HG03139 (cell line): ENCODE data around the gene UPF2.
"Not testable (repeated sequence)": the region's sequence is repeated elsewhere in the genome, so short reads cannot be mapped to it uniquely, and the experiment has no call there.

Source experiments
- ATAC-seq: cut with Tn5 transposase; IDR thresholded peaks from one replicate; pipeline ENCODE4 v1.9.1; 2021; ENCODE audit not compliant: unreplicated experiment

UPF2 gene, protein sequence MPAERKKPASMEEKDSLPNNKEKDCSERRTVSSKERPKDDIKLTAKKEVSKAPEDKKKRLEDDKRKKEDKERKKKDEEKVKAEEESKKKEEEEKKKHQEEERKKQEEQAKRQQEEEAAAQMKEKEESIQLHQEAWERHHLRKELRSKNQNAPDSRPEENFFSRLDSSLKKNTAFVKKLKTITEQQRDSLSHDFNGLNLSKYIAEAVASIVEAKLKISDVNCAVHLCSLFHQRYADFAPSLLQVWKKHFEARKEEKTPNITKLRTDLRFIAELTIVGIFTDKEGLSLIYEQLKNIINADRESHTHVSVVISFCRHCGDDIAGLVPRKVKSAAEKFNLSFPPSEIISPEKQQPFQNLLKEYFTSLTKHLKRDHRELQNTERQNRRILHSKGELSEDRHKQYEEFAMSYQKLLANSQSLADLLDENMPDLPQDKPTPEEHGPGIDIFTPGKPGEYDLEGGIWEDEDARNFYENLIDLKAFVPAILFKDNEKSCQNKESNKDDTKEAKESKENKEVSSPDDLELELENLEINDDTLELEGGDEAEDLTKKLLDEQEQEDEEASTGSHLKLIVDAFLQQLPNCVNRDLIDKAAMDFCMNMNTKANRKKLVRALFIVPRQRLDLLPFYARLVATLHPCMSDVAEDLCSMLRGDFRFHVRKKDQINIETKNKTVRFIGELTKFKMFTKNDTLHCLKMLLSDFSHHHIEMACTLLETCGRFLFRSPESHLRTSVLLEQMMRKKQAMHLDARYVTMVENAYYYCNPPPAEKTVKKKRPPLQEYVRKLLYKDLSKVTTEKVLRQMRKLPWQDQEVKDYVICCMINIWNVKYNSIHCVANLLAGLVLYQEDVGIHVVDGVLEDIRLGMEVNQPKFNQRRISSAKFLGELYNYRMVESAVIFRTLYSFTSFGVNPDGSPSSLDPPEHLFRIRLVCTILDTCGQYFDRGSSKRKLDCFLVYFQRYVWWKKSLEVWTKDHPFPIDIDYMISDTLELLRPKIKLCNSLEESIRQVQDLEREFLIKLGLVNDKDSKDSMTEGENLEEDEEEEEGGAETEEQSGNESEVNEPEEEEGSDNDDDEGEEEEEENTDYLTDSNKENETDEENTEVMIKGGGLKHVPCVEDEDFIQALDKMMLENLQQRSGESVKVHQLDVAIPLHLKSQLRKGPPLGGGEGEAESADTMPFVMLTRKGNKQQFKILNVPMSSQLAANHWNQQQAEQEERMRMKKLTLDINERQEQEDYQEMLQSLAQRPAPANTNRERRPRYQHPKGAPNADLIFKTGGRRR

GRCh38 chr10:12042797-12043651 lies at the start of gene UPF2:
Gene UPF2, minus strand, starts transcription at chr10:12042809. Its CDS starts 7,386 bp downstream, at chr10:12035423.
- ATAC-seq = peak; percentile 57

- no peak for ATAC-seq
These were observed 48.8 kb upstream of the UPF2 start for GRCh38 chr10:12091421-12091820.

- no peak for ATAC-seq
These were observed 46.3 kb upstream of the UPF2 start for GRCh38 chr10:12088919-12089318.

DNA sequence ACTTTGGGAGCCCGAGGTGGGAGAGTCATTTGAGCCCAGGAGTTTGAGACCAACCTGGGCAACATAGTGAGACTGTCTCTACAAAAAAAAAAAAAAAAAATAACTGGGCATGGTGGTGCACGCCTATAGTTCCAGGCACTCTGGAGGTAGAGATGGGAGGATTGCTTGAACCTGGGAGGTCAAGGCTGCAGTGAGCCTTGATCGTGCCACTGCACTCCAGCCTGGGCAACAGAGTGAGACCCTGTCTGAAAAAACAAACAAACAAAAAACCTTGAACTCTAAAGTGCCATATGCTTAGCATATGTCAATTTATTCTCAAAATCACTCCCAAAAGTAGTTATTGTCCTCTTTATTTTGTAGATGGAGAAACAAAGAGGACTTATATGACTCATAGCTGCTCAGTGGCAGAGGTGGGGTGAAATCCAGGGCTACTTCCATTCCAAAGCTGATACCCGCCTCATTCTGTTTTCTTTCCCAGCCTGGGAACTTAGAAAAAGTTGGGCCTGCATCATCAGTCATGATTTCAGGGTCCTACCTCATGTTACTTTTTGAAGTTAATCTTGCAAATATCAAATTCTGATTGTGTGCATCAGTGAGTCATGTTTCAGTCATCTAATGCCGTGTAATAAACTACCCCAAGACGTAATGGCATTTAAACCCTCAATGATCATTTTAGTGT lies 39.4 kb upstream of the UPF2 start:
- ATAC-seq = no peak

DNA sequence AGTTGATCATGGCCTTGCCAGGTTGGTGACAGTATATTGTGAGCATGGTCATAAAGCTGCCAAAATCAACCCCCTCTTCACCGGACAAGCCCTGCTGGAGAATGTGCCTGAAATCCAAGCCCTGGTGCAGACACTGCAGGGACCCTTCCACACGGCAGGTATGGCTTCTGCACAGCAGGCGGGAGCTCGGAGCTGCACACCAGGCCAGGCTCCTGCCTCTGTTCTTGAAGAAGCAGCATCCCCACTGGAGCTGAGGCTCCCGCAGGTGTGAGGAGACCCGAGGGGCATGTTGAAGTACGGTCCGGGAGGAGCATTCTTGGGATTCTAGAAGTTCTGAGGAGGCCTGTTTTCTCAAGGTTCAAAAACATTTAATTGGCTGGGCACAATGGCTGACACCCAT lies 38.9 kb upstream of the UPF2 start:
- no peak for ATAC-seq

DNA sequence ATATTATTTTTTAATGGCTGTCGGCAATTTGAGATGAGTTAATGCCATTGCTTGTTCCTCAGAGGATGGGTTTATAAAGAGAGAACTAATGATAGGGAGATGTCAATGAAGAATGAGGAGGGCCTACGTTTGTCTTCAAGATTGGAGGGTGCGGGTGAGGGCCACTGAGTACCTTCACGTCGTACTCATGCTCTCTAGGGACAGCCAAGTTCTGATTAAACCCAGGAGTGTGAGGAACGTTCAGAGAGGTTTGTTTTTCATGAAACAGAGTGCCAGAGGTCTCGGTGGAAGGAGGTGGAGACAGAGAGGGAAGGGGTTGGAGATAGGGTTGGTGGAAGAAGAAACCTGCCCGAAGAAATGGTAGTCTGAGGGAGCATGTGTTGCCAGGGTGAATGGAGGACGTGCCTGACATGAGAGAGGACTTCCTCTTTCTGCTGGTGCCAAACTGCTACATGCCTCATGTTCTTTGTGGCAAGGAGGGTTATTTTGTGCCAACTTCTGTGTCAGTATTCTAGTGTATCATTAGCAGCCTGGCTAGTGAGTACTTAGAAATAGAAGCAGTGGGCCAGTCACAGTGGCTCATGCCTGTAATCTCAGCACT lies 35.1 kb upstream of the UPF2 start:
- ATAC-seq = no peak

DNA sequence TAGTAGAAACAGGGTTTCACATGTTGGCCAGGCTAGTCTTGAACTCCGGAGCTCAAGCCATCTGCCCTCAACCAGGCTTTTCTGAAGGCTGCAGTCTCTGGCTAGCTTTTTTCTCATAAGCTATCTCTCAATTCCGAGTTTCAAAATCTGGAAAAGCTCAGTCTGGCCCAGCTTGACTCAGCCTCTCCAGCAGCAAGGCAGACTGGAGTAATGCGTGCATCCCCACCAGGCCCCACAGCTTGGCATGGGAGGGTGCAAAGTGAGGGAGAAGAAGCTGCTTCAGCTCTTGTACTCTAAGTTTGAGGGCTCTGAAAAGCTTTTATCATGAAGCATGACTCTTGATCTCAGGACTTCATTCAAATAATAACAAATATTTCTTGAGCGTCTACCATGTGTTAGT lies 30.9 kb upstream of the UPF2 start:
- no peak for ATAC-seq

GRCh38 chr10:12071441-12071840 lies 28.8 kb upstream of the UPF2 start:
- not testable (repeated sequence) for ATAC-seq

GRCh38 chr10:12068449-12069269 lies 26.1 kb upstream of the UPF2 start, which contains the start of gene DHTKD1:
Gene DHTKD1, plus strand, starts transcription at chr10:12068954. Its CDS starts 80 bp downstream, at chr10:12069034.
- peak; percentile 98 for ATAC-seq

GRCh38 chr10:12067336-12067735 lies 24.7 kb upstream of the UPF2 start:
- no peak for ATAC-seq

- ATAC-seq = no peak
These were observed 20.8 kb upstream of the UPF2 start for GRCh38 chr10:12063483-12063818.

DNA sequence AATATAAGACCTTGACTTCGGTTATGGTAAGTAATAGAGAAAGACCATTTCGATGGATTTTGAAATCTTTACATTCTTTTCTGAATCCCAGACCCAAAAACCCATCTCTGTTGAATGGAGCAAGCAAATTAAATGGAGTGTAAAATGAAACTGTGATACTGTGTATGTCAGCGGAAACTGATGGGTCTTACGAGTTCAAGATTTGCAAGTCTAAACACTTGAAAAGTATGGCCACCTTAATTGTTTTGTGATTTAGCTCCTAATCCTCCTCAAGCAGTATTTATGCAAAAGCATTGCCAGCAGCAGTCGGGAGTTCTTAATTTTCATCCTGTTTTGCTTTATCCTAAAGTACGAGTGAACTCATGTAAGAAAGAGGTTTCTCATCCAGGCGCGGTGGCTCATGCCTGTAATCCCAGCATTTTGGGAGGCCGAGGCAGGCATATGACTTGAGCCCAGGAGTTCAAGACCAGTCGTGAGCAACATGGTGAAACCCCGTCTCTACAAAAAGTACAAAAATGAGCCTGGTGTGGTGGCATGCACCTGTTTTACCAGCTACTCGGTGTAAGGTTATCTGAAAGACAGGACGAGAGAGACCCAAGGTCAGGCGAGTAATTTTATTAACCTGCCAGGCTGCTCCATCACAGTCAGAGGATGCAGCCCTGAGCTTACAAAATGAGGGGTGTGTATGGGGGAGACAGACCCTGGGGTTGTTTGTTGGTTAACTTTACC lies 20.3 kb upstream of the UPF2 start:
- ATAC-seq = no peak

DNA sequence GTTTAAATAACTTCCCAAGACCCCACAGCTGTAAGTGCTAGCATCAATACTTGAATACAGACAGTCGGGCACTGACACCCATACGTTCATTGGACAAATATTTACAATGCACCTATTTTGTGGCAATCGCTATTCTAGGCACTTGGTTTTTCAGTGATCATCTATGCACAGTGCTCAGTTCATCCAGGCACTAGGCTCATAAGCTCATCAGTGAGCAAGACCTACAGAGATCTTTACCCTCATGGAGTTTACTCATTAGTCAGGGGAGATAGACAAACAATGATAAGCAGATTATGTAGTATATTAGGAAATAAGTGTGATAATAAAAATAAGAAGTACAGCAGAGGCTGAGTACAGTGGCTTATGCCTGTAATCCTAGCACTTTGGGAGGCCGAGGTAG lies 18.5 kb upstream of the UPF2 start:
- ATAC-seq = no peak

- ATAC-seq = no peak
These were observed 14.1 kb upstream of the UPF2 start for GRCh38 chr10:12056748-12057147.

DNA sequence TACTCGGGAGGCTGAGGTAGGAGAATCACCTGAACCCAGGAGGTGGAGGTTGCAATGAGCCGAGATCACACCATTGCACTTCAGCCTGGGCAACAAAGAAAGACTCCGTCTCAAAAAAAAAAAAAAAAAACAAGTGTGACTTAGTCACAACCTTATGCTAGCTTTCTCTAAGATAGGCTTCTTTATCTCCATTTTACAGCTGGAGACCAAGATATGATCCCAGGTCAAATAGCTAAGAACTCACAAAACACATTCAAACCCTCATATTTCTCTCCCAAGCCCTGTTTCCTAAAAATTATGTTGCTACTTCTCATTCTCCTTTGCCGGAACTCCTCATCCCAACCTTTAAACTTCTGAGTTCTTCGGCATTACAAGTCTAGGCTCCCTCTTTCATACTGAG lies 13.1 kb upstream of the UPF2 start:
- no peak for ATAC-seq

DNA sequence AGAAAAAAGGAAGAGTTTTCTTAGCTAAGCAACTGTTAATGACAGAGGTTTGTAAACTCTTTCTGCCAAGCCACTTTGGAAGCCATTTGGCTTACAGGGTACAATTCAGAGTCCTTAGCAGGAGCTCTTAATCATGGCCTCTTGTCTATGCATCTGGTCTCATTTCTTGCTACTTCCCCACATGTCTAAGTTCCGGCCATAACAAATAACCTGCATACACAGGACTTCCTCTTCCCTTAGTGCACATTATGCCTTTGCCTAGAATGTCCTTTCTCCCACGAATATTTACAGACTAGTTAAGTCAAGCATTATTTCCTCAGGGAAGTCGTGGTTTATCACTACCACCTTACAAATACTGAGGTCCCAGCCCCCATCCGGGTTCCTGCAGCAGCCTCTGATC lies 8.6 kb upstream of the UPF2 start:
- no peak for ATAC-seq

GRCh38 chr10:12050528-12050927 lies 7.9 kb upstream of the UPF2 start:
- no peak for ATAC-seq

DNA sequence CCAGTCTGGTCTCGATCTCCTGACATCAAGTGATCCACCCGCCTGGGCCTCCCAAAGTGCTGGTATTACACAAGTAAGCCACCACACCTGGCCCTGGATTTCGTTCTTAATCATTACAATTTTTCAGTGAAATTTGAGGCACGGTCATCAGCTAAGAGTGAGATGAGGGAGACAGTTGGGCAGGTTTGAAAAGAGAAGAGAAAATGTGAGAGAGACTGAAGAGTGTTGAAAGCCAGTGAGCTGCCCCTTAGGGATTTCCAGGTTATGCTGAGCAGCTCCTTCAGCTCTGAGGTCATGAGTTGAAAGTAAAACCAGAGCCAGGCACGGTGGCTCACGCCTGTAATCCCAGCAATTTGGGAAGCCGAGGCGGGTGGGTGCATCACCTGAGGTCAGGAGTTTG lies 5.9 kb upstream of the UPF2 start:
- ATAC-seq = no peak
